GM23248 (cell line): ENCODE data around the gene MTUS2. TPM values are rescaled to one million over a fixed set of nuclear protein-coding genes. Genes with fewer than 3 reads are reported as not detected.

Source experiments
- DNase-seq: peaks from one replicate; pipeline ENCODE4 v3.0.0-alpha.2; 2015
- H2AFZ ChIP-seq: fragments of 200-600 bp; sonication (generic); 2 replicates; pipeline ENCODE4 v1.6.1; 2016; ENCODE audit warnings: antibody characterized with exemption
- H3F3A ChIP-seq: fragments of 200-600 bp; sonication (generic); 2 replicates; pipeline ENCODE4 v1.6.1; 2016; ENCODE audit warnings: mild to moderate bottlenecking, antibody characterized with exemption, mixed run types; ENCODE audit not compliant: insufficient read depth
- H3K27ac ChIP-seq: fragments of 200-600 bp; sonication (generic); 2 replicates; pipeline ENCODE4 v1.5.1; 2016; ENCODE audit warnings: mild to moderate bottlenecking
- H3K27me3 ChIP-seq: fragments of 200-600 bp; sonication (generic); replicated peaks from 2 replicates; pipeline ENCODE4 v1.6.1; 2016; ENCODE audit warnings: mild to moderate bottlenecking; ENCODE audit not compliant: insufficient read depth
- H3K36me3 ChIP-seq: fragments of 200-600 bp; sonication (generic); 2 replicates; pipeline ENCODE4 v1.6.1; 2016; ENCODE audit warnings: low read depth, mild to moderate bottlenecking
- H3K4me1 ChIP-seq: fragments of 200-600 bp; sonication (generic); 2 replicates; pipeline ENCODE4 v1.6.1; 2016; ENCODE audit warnings: mild to moderate bottlenecking; ENCODE audit not compliant: insufficient read depth
- H3K4me2 ChIP-seq: fragments of 200-600 bp; sonication (generic); one replicate; pipeline ENCODE4 v1.6.1; 2016; ENCODE audit warnings: mild to moderate bottlenecking; ENCODE audit not compliant: unreplicated experiment
- H3K4me3 ChIP-seq: fragments of 200-600 bp; sonication (generic); 2 replicates; pipeline ENCODE4 v1.5.1; 2016; ENCODE audit warnings: mild to moderate bottlenecking
- H3K79me2 ChIP-seq: fragments of 200-600 bp; sonication (generic); 2 replicates; pipeline ENCODE4 v1.6.1; 2016; ENCODE audit warnings: mild to moderate bottlenecking; ENCODE audit not compliant: insufficient read depth
- H3K9ac ChIP-seq: fragments of 200-600 bp; sonication (generic); 2 replicates; pipeline ENCODE4 v1.6.1; 2016; ENCODE audit warnings: mild to moderate bottlenecking
- H3K9me2 ChIP-seq: fragments of 200-600 bp; sonication (generic); 2 replicates; pipeline ENCODE4 v1.6.1; 2016; ENCODE audit warnings: mixed run types, mild to moderate bottlenecking, moderate library complexity; ENCODE audit not compliant: insufficient read depth
- H3K9me3 ChIP-seq: fragments of 200-600 bp; sonication (generic); one replicate; pipeline ENCODE4 v1.6.1; 2017; ENCODE audit warnings: low read depth
- H4K20me1 ChIP-seq: fragments of 200-600 bp; sonication (generic); 2 replicates; pipeline ENCODE4 v1.6.0; 2016; ENCODE audit not compliant: insufficient read depth
- EZH2 ChIP-seq: fragments of 200-600 bp; sonication (generic); IDR thresholded peaks from 2 replicates; pipeline ENCODE4 v1.6.1; 2018; ENCODE audit warnings: antibody characterized with exemption, mild to moderate bottlenecking; ENCODE audit not compliant: insufficient read depth, poor library complexity, severe bottlenecking
- EZH2phosphoT487 ChIP-seq: fragments of 200-600 bp; sonication (generic); IDR thresholded peaks from 2 replicates; pipeline ENCODE4 v1.6.1; 2018; ENCODE audit warnings: antibody characterized with exemption, moderate library complexity, mild to moderate bottlenecking, low read depth; ENCODE audit not compliant: insufficient read depth
- WGBS, 2 experiments: methylation state at CpG; one replicate each; pipeline ENCODE4 v1.1.6; 2015 to 2017; ENCODE audit warnings: low lambda C conversion rate in 2 of 2, low coverage in 1 of 2; ENCODE audit errors: missing lambda C conversion rate in 2 of 2; 5-methylcytosine and 5-hydroxymethylcytosine counted together
- in situ Hi-C: fragments of 300-500 bp; cut with MboI; formaldehyde crosslinking; loops from 2 replicates; pipeline ENCODE4 v1.15.0; 2020
- polyA plus RNA-seq: library from polyadenylated mRNA; unstranded; fragments of >200 nt; fragmentation: Nextera tagmentation; extraction: Ambion mirVana; gene quantifications from 2 replicates; pipeline ENCODE4 v1.2.1, GENCODE V29; 2016
- total RNA-seq: library from RNA; depleted of rRNA; stranded (reverse); fragments of >200 nt; shearing (Covaris generic); gene quantifications from 2 replicates; pipeline ENCODE4 v1.2.3, GENCODE V29; 2014

The MTUS2 gene
- total and polyA plus RNA-seq, 2 experiments from 2014 or later = 0.43 to 0.74 TPM

GRCh38 chr13:29270271-29270985 is 450.3 kb downstream of the MTUS2 start:
- in situ Hi-C loops = no loop called here
- no peaks in the 10 kb centered on the region for H3K9me2 ChIP-seq
- TF ChIP-seq EZH2 (no peak), EZH2phosphoT487 (no peak)

DNA sequence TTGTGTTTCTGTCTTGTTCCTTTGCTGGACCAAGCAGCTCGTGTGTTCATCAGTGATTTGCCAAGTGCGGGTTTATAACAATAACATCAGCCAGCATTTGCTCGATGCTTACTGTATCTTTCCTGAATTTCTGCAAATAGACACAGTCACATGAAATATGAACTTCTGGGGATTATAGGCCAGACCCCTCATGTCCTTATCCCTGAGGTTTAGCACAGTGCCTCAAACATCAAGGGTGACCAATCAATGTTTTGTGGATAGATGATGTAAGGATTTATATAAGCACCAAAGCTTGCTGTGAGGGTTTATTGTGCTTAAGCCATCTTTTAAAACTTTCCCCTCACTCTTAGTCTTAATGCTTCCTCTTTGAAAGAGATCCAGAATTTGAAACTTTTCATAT is 451.5 kb downstream of the MTUS2 start:
- H3K9ac ChIP-seq = no peak overlapping the region
- H3K27me3 ChIP-seq = peaks cover 18% of the 10 kb centered on the region
- no peak overlapping the region for H3K27ac ChIP-seq
- no peak overlapping the region for H3K4me2 ChIP-seq
- H2AFZ ChIP-seq = no peak overlapping the region
- H4K20me1 ChIP-seq = no peaks in the 10 kb centered on the region
- in situ Hi-C loops = no loop called here
- H3F3A ChIP-seq = no peaks in the 10 kb centered on the region
- no peak for TF ChIP-seq EZH2phosphoT487
- no peak for TF ChIP-seq EZH2
- H3K9me3 ChIP-seq = no peaks in the 10 kb centered on the region
- 7 to 11% methylated on average over 3 of the region's 3 CpGs for WGBS, 2 experiments
- H3K9me2 ChIP-seq = no peaks in the 10 kb centered on the region
- no peak for DNase-seq
- no peaks in the 10 kb centered on the region for H3K79me2 ChIP-seq
- no peak overlapping the region for H3K4me3 ChIP-seq
- H3K4me1 ChIP-seq = no peaks in the 10 kb centered on the region
- no peaks in the 10 kb centered on the region for H3K36me3 ChIP-seq

More at GRCh38 chr13:29270271-29270985, 450.3 kb downstream of the MTUS2 start:
- Histone ChIP-seq H3K36me3 (no peaks in the 10 kb centered on the region), H3K27me3 (peaks cover 18% of the 10 kb centered on the region), H3K27ac (no peak overlapping the region), H3K4me1 (no peaks in the 10 kb centered on the region), H3F3A (no peaks in the 10 kb centered on the region), H3K9me3 (no peaks in the 10 kb centered on the region), H3K9ac (no peak overlapping the region), H2AFZ (no peak overlapping the region), H3K4me3 (no peak overlapping the region), H3K4me2 (no peak overlapping the region), H3K79me2 (no peaks in the 10 kb centered on the region), H4K20me1 (no peaks in the 10 kb centered on the region)
- no peak for DNase-seq
- WGBS, 2 experiments = 14 to 15% methylated on average over 15 of the region's 15 CpGs

DNA sequence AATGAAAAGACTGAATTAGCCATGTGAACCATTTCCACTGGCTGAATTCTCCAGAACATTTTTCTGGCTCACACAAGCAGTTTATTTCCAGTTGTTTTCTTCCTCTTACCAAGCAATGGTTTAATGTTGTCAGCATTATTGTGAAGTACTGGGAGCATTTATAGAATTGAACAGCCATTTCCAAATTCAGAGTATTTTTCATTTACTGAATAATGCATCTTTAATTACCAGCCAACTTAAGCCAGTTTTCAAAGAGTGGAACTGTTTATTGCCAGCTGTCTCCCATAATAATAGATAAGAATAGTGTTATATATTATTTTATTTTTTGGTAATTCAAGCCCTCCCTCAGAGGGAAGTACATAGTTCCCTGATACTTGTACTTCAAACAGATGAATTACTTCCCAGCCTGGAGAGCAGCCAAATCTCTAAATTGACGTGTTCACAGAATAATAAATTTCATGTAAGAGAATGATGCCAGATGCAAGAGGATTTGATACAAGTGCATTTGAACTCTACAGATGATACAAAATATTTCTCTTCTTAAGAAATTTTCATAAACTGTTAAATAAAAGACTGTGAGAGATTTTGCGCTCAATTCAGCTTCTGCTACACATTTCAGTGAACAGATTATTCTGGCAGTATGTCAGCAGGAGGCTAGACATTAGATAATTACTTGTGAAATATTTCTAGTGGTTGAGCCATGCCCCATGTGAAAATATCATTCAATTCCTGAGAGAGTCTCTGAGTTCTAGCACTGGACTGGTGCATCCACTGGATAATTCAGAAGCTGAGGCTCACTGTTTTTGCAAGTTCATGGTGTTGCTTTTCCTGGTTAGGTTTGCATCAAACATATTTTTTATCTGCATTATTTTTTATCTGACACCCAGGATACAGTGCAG is 459.5 kb downstream of the MTUS2 start:
- Histone ChIP-seq H3K36me3 (no peaks in the 10 kb centered on the region), H3K9me2 (no peaks in the 10 kb centered on the region), H3F3A (no peaks in the 10 kb centered on the region), H3K9me3 (no peaks in the 10 kb centered on the region), H4K20me1 (no peaks in the 10 kb centered on the region), H3K27me3 (peaks cover 14% of the 10 kb centered on the region), H3K27ac (no peak overlapping the region), H3K4me2 (no peak overlapping the region), H3K79me2 (no peaks in the 10 kb centered on the region), H3K4me1 (no peaks in the 10 kb centered on the region), H3K4me3 (no peak overlapping the region), H2AFZ (no peak overlapping the region), H3K9ac (no peak overlapping the region)
- TF ChIP-seq EZH2 (no peak), EZH2phosphoT487 (no peak)
- no peak for DNase-seq
- in situ Hi-C loops = no loop called here
- 10 to 13% methylated on average over 2 of the region's 2 CpGs for WGBS, 2 experiments

- H3K36me3 ChIP-seq = no peaks in the 10 kb centered on the region
- H3F3A ChIP-seq = no peaks in the 10 kb centered on the region
- no peak overlapping the region for H3K27ac ChIP-seq
- no peaks in the 10 kb centered on the region for H3K9me3 ChIP-seq
- H4K20me1 ChIP-seq = no peaks in the 10 kb centered on the region
- in situ Hi-C loops = no loop called here
- H2AFZ ChIP-seq = no peak overlapping the region
- 44 to 54% methylated on average over 5 of the region's 5 CpGs for WGBS, 2 experiments
- H3K4me2 ChIP-seq = no peak overlapping the region
- no peaks in the 10 kb centered on the region for H3K9me2 ChIP-seq
- H3K4me1 ChIP-seq = no peaks in the 10 kb centered on the region
- H3K4me3 ChIP-seq = no peak overlapping the region
- no peak overlapping the region for H3K9ac ChIP-seq
- H3K79me2 ChIP-seq = no peaks in the 10 kb centered on the region
- no peak for DNase-seq
- no peak for TF ChIP-seq EZH2phosphoT487
- no peak for TF ChIP-seq EZH2
- peaks cover 14% of the 10 kb centered on the region for H3K27me3 ChIP-seq
Measured at GRCh38 chr13:29281932-29282495, 461.9 kb downstream of the MTUS2 start.
